ENCODE measurements around the gene KCNIP1.

KCNIP1 gene

DNA sequence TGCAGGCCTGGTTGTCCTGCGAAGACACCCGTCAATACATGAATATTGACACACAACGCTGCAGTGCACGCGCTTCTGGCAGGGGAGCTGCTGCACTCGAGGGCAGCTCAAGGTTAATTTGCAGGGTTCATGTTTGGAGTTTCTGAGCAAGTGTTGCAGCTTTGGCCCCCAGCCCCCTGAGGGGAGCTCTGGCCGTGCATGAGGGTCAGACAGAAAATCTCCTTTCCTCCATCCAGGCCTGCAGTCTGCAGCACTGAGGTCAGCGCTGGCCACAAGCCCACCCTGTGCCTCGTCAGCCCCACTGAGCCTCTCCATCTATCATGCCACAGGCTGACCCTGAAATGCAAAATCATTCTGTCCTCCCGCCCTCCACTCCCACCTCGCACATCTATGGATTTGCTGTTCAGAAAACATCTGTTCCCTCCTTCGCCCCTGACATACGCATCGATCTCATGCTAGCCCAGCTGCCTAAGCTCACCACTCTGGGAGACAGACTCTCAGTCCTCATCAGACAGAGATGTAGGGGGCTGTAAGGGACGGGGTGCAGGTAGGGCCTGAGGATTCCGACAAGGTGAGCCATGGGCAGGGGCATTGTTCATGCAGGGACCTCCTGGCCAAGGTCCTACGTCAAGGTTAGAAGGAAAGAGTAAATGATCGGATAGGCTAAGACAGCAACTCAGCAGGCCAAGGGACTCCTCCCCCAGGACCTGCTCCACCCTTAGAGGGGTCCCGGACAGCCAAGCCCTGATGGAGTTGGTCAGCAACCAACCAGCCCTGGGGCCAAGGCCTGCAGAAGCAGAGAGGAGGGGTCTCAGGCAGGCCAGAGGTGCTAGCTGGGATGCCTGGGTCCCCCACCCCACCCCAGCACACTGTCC is 125.1 kb downstream of the KCNIP1 start:
- no peak for DNase-seq (ENCODE audit: low read depth in 2 of 2)

DNA sequence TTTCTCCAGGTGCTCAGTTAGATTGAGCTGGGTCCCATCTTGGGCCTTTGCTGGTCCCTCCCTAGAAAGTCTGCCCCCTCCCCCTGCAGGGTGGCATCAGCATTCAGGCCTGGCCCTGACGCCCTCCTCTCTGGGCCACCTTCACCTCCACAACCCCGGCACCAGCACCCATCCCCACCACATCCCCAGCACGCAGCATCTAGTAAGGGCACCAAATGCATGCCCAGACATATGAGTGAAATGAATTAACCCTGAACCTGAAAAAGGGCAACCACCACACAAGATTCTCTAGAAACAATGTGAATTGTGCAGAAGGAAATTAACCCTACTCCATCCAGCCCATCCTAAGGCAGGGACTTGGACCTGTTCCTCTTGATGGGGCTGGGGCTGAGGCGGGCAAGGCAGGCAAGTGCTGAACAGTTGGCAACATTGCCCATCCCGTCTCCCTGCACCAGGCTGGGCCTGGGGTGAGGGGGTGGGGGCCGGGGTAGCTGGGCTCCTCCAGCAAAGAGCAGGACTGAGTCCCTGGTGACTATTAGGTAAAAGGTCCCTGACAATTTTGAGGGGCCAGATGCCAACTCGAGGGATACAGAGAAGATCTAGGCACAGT is 125.9 kb downstream of the KCNIP1 start:
- DNase-seq (ENCODE audit: low read depth in 2 of 2) = no peak

DNA sequence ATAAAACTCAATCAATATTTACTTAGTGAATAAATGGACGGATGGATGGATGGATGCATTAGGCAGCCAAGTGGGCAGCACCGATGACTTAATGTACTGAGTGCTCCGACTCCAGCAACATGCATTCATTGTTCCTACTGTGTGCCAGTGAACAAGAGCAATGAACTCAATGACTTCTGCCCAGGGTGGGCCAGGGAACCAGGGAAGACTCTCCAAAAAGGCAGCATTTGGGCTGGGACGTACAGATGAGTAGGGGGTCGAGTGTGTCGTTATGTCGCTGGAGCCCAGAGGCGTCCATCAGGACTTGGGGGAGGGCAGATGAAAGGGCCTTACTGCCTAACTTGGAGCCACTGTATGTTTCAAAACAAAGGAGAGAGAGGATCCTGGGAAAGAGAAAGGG is 126.4 kb downstream of the KCNIP1 start:
- DNase-seq (ENCODE audit: low read depth in 2 of 2) = no peak

DNA sequence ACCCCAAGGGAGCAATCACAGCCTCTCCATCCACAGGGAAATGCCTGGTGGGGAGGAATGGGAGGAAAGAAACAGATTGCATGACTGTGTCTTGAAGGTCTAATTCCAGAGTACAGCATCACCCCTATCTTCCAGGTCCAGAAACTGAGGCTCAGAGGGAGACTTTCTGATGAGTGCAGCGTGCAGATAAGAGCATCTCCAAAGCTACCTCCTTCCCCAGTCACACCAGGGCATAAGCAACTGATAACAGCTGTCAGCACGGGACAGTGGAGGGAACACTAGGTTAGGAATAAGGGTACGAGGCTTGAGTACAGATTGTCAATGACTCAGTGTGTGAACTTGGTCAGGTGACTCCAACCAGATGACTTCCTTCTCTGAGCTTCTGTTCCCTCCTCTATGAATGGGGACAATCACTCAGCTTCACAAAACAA is 126.9 kb downstream of the KCNIP1 start:
- no peak for DNase-seq (ENCODE audit: low read depth in 2 of 2)

DNA sequence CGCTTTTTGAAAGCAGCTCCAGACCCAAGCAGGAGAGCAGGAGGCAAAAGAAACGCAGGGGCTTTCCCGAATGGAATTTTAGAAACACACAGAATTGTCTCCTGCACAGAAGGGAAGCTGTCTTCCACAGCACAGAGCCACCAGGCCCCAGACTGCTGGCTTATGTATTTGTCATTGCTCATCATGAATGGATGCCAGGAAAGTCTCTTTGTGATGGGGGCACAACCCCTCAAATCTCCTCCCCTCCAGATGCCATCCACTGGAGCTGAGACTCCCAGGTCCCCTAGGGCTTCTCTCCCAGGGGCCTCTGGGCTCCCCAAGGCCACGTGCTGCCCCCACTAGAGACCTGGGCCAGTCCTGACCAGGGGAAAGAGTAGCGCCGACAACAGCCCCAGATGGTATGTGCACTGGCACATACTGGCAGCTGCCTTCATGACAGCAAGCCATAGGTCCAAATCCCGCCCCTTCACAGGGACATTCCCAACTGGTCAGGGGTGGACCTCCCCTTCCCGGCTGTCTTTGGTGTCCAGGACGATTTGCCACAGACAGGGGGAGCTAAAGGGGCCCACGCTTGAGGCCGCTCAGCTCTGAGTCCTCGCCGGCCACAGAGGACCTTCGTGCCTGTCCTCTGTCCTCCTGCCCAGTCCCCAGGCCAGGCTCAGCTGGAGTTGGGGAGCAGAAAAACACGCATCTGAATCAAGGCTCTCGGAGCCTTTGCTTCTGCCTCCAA is 127.8 kb downstream of the KCNIP1 start:
- no peak for DNase-seq (ENCODE audit: low read depth in 2 of 2)

DNA sequence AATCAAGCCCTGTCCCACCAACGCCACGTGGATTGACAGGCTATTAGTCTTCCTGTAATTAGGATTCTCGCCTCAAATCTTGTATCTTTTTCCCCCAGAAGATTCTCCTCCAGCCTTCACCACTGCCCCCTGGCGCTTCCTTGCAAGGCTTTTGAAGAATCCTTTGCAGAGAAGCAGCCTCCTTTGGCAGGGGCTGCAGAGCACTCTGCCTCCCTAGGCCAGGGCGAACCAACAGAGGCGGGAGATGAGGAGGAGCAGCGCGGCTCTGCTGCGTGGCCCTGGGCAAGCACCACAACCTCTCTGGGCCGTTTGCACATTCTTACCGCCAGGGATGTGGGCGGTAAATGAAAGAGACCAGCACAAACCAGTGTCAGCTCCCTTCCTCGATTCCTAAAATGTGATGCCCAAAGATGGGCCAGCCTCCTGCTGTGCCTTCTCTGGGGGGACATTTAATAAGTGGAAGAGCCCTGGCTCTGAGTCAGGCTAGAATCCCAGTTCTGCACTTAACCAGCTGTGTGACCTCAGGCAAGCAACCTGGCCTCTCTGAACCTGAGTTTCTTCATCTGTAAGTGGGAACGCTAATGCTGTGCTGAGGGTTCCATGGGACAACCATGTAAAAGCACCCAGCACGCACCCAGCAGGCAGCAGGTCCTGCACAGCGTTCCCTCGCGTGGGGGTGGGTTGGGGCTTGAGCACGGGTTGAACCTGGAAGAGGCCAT is 128.6 kb downstream of the KCNIP1 start:
- no peak for DNase-seq (ENCODE audit: low read depth in 2 of 2)

DNA sequence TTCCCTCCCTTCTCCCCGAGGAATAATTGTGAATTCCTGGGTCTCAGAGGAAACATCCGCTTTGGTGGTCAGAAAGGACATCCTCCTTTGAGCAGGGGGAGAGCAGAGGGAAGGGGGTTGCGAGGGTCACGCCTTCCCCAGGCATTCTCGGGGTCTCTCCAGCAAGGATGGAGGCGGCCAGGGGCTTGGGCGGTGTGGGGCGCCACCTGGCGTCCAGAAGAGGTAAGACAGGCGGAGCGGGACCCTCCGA is 129.1 kb downstream of the KCNIP1 start:
- peak; percentile 8 to 15 for DNase-seq (ENCODE audit: low read depth in 2 of 2)

DNA sequence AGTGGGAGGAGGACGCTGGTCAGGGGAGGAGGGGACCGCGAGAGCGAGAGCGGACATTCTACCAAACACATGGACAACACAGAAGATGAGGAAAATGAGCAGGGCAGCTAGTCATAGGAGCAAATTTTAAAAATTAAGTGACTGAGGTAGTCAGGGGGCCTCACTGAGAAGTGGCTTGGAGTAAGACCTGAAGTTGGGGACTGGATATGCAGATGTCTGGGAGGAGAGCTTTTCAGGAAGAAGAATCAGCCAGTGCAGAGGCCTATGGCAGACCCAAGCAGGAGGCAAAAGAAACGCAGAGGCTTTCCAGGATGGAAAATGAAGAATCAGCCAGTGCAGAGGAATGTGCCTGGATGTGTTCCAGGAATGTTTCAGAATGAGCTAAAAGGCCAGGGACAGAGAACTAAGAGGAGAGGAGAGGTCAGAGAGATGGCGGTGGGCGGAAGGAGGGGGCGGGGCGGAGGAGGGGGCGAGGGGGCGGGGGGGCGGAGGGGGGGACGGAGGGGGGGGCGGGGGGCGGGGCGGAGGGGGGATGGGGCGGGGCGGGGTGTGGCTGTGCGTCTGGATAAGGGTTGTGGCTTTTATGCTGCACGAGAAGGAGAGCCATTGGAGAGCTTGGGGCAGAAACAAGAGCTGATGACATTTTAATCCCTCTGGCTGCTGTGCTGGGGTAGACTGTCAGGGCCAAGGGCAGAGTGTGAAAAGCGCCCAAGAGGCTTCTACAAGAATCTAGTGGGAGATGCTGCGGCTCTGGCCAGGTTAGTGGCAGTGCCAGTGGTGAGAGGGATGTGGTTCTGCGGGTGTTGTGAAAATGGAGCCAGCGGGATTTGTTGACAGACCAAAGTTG is 129.6 kb downstream of the KCNIP1 start:
- DNase-seq (ENCODE audit: low read depth in 2 of 2) = no peak

DNA sequence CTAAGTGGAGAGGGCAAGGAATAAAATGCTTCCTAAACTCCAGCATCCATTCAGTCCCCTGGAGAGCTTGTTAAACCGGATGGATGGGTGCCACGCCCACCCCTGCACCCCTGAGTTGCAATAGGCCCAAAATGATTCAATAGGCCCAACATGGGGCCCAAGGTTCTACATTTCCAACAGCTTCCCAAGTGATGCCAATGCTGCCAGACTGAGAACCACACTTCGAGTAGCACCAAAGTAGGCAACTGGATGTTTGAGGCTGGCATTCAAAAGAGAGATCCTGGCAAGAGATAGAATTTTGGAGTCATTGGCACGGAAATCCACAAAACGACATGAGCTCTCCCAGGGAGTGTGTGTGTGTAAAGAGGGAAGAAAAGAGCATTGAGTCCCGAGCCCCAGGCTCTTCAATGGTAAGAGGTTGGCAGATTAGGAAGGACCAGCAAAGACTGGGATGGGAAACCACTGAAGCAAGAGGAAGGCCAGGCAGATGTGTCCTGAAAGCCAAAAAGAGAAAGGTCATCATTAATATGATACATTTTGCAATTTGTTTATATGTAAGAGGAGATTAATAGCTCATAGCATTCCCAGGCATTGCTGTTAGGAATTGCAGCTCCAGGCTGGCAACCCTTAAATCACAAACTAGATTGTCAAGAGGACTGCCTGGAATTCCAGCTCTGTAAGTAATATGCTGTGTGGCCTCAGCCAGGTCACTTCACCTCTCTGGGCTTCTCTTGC is 130.6 kb downstream of the KCNIP1 start:
- no peak for DNase-seq (ENCODE audit: low read depth in 2 of 2)

DNA sequence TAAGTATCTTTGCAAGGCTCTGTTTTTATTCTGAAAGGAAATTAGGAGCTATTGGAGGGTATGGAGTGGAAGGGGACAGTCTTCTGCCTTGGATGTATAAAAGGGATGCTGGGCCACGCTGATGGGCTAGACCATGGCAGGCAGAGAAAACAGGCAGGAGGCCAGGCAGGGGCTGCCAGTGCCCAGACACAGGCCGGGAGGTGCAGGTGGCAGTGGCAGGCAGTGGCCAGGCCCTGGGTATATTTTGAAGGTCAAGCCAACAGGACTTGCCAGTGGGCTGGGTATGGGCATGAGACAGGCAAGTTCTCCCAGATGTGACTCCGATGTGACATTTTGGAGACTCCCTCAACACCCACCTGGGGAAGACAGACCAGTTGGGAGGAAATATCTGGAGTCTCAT is 131.9 kb downstream of the KCNIP1 start:
- no peak for DNase-seq (ENCODE audit: low read depth in 2 of 2)

DNA sequence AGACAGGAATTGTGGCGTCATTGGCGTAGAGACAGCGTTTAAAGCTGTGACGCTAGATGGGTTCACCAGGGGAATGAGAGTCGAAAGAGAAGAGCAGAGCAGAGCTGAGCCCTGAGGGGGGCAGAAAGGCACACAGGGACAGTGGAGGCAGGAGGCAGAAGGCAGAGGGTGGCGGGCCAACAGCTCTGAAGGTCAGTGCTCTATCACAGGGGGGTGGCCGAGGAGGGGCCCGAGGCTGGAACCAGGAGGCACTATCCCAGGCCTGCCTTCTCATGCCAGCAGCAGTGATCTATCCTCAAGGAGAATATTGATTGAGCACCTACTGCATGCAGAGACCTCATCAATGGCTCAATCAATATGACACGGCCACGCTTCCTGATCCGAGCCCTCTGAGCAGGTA is 132.4 kb downstream of the KCNIP1 start:
- no peak for DNase-seq (ENCODE audit: low read depth in 2 of 2)

DNA sequence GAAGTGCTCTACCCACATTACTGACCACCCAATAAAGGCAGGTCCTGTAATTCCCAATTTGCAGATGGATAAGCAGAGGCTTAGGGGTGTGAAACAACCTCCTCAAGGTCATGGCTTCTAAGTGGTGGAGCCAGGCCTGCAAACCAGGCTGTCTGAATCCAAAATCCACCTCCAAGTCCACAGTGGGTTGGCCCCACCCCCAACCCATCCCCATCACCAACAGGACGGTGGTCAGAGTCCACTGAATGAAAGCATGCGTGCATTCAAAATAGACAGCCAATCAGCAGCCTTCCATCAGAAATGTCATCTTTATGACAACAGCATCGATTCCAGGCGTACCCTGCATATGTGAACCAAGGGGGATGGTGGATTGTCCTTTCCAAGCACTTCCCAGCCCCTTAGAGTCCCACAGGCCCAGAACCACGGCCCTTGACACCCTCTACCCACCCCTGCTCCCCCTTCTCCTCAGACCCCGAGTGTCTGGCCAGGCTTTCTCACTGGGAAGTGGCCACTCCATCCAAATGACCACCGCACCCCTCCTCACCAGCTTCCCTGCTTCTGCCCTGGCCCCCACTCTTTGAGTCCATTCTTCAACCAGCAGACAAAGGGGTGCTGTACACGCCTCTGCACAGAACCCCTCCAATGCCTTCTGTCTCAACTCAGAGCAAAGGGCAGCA is 133.1 kb downstream of the KCNIP1 start:
- no peak for DNase-seq (ENCODE audit: low read depth in 2 of 2)

DNA sequence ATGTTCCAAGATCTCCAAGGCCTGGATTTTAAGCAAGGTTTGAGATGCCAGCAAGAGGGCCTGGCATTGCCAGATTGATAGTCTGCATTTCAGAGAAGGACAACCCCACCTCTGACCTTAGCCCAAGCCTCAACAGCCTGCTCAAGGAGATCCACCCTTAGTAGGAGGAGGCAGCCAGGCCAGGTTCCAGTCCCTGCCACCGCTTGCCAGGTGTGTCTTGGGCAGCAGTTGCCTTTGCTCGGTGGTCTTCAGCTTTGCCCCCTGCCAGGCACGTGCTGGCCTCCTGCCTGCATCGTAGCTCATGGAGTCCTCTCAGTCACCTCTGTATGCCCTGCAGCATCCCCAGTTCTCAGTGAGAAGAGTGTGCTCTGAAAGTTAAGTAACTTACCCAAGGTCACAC is 134.2 kb downstream of the KCNIP1 start:
- no peak for DNase-seq (ENCODE audit: low read depth in 2 of 2)

DNA sequence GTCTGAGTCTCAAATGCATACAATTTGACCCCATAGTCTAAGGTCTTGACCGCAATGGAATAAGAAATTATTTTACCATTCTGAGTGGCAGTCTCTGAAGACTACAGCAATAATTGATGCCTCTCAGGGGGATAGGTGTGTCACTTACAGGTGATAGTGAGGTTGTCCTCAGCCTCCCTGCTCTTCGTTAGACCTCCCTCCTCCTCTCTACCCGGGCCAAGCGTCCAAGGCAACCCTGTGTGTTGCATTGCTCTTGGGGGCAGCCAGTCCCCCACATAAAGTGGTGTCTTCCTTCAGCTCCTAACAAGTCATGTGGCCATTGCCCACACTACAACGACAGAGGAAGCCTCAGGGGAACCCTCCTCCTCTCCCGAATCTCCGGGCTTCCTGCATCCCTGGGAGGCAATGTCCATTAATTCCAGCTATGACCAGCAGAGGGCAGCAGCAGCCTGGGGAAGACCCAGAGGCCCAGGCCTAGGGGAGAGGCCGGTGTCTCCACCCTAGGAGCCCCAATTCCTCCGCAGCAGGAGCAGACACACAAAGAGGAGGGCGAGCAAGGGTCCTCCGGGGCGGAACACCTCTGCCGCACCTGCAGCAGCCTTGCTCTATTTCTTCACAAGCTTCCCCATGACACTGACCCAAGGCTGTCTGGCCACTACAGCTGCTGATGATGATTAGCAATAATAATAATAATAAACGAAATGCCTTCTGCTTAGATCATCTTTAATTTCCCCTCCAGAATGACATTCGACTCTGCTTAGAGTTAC is 134.8 kb downstream of the KCNIP1 start:
- peak in 1 of 2 donors; percentile 19 for DNase-seq (ENCODE audit: low read depth in 2 of 2)

DNA sequence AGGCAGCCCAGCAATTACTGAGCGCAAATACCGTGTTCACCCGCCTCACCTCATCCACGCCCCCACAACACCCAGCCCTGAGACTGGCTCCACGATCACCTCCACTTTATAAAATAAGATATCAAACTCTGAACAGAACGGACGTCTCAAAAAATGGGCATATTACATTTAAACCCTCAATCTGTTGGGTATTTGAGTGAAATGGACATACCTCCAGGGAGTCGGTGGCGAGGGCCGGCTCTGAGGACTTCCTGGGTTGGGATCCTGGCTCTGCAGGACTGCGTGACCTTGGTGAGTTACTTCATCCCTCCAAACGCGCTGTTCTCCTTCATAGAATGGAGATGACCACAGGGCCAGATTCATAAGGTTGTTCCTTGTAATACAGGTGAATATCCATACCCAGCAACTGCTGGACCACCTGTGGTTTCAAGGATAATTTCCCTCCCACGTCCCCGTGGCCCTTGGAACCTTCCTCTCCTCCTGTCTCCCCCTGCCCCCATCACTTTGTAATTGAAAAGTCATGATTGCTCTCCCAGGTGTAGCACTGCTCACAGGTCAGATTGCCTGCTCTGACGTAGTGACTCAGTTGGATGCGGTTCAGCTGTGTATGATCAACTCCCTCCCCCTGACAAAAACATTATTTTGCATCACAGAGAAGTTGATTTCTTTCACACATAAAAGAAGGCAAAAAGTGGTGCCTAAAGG is 135.6 kb downstream of the KCNIP1 start:
- DNase-seq (ENCODE audit: low read depth in 2 of 2) = no peak

DNA sequence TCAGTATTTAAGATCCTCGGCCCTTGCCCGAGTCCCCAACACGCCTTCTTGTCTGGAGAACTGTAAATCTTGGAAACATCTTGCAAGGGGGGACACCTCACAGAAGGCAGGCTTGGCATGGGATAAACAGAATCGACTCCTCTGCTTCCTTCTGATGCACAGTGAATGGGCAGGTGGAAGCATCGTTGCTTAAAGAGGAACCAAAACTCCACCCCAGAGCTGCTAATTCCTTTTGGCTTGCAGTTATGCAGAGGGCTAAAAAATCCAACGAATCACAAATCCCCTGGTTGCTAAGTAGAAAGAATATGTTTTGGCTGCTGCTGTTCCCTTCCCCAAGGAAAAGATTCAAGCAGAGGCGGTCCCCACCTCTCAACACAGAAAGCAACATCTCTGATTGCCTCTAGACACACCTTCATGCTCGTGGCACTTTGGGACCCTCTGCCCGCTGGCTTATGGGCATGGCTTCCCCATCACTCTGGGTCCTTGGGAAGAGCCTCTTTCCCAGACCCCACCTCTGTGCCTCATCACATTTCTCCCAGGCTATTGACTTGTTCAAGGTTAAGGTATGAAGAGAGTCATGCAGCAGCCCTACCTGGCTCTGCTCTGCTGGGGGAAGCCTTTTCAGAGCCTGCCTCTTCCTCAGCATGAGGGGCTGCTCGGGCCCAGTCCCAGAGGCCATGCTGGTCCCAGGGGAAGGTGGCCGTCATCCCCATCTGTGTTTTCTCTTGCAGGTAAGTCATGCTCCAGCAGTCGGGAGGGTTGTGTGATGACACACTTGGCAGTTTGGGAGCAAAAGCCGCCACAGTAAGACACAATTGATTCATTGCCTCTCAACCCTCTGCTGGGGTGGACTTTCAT is 137.1 kb downstream of the KCNIP1 start:
- DNase-seq (ENCODE audit: low read depth in 2 of 2) = no peak

DNA sequence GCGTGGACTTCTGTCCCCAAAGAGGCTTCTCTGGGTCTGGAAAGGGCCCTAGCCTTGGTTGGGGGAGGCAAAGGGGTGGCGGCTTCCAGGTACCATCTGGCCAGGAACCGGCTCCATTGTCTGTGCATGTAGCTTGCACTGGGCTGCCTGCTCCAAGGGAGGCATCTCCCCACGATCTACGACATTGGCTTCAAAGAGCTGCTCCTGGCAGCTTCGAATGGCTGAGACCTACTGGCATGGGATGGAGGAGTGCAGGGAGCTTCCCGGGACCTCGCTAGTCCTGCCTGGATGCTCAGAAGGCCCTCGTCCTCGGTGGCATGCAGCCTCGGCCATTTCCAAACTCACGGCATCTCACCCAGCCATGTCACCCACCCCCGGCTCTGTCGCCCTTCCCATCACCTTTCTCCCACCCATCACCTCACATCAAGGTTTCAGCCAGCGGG is 137.8 kb downstream of the KCNIP1 start:
- DNase-seq (ENCODE audit: low read depth in 2 of 2) = no peak
